SK-N-SH (cell line): ENCODE data around the gene ZFPL1. TPM values are rescaled to one million over a fixed set of nuclear protein-coding genes. Genes with fewer than 3 reads are reported as not detected.

Source experiments
- CTCF ChIA-PET: fragments of 300-600, 350-600 bp; formaldehyde crosslinking; extraction: SDS; loops from one replicate; lab custom pipeline; 2021; lab: Yijun Ruan, JAX
- POLR2A ChIA-PET: fragments of 350-600 bp; sonication (Branson Sonifier 250); formaldehyde crosslinking; extraction: SDS; loops from one replicate; lab custom pipeline; 2020; ENCODE audit warnings: antibody characterized with exemption, inconsistent platforms; lab: Yijun Ruan, JAX
- DNase-seq: peaks from one replicate; pipeline ENCODE4 v3.0.0; 2012
- H2AFZ ChIP-seq: fragments of 200-600 bp; sonication (generic); 2 replicates; pipeline ENCODE4 v1.8.1; 2016; ENCODE audit warnings: antibody characterized with exemption, mild to moderate bottlenecking, low read depth
- H3F3A ChIP-seq: fragments of 200-600 bp; sonication (generic); replicated peaks from 2 replicates; pipeline ENCODE3; 2016; ENCODE audit warnings: antibody characterized with exemption, mild to moderate bottlenecking; ENCODE audit not compliant: insufficient read depth
- H3K27ac ChIP-seq, 2 experiments: fragments of 200-500 bp in 1 of 2; fragments of 200-600 bp in 1 of 2; sonication (Bioruptor generic) in 1 of 2; sonication (generic), shearing (Covaris generic) in 1 of 2; 2 replicates each; pipeline versions ENCODE4 v1.5.1 to v1.6.1; 2014 to 2016; ENCODE audit warnings: low read depth in 2 of 2, inconsistent platforms in 1 of 2, low read length in 1 of 2, mild to moderate bottlenecking in 1 of 2, mixed read lengths in 1 of 2
- H3K27me3 ChIP-seq: fragments of 200-600 bp; sonication (generic), shearing (Covaris generic); 2 replicates; pipeline ENCODE4 v1.6.1; 2016; ENCODE audit warnings: mixed run types; ENCODE audit not compliant: insufficient read depth
- H3K36me3 ChIP-seq, 2 experiments: fragments of 200-500 bp in 1 of 2; fragments of 200-600 bp in 1 of 2; sonication (Bioruptor generic) in 1 of 2; sonication (generic) in 1 of 2; replicated peaks in 1 of 2; 2 replicates each; pipeline versions ENCODE3 to v1.5.1; 2014 to 2016; ENCODE audit warnings: low read length in 1 of 2, mild to moderate bottlenecking in 1 of 2; ENCODE audit not compliant: insufficient read depth in 2 of 2, control insufficient read depth in 1 of 2
- H3K4me1 ChIP-seq, 2 experiments: fragments of 200-500 bp in 1 of 2; fragments of 200-600 bp in 1 of 2; sonication (Bioruptor generic) in 1 of 2; sonication (generic), shearing (Covaris generic) in 1 of 2; 2 replicates each; pipeline versions ENCODE4 v1.5.1 to v1.6.1; 2014 to 2016; ENCODE audit warnings: low read depth in 1 of 2, low read length in 1 of 2, mixed run types in 1 of 2; ENCODE audit not compliant: insufficient read depth in 2 of 2, control insufficient read depth in 1 of 2
- H3K4me2 ChIP-seq: fragments of 200-600 bp; sonication (generic), shearing (Covaris generic); 2 replicates; pipeline ENCODE4 v1.6.1; 2017; ENCODE audit warnings: mixed run types
- H3K4me3 ChIP-seq, 2 experiments: fragments of 200-500 bp in 1 of 2; fragments of 200-600 bp in 1 of 2; sonication (Bioruptor generic) in 1 of 2; sonication (generic), shearing (Covaris generic) in 1 of 2; 2 replicates each; pipeline versions ENCODE4 v1.5.1 to v1.8.1; 2014 to 2016; ENCODE audit warnings: low read depth in 2 of 2, inconsistent platforms in 1 of 2, low read length in 1 of 2, mild to moderate bottlenecking in 1 of 2, mixed read lengths in 1 of 2, moderate library complexity in 1 of 2
- H3K79me2 ChIP-seq: fragments of 200-600 bp; sonication (generic); 2 replicates; pipeline ENCODE4 v1.8.1; 2017; ENCODE audit warnings: mild to moderate bottlenecking; ENCODE audit not compliant: insufficient read depth
- H3K9ac ChIP-seq: fragments of 200-600 bp; sonication (generic); 2 replicates; pipeline ENCODE4 v1.6.1; 2017; ENCODE audit warnings: mixed run types
- H3K9me2 ChIP-seq: fragments of 200-600 bp; sonication (generic); 2 replicates; pipeline ENCODE4 v1.6.1; 2017; ENCODE audit warnings: mixed run types
- H3K9me3 ChIP-seq: fragments of 200-600 bp; sonication (generic); 2 replicates; pipeline ENCODE4 v1.6.1; 2017; ENCODE audit warnings: mixed run types, mild to moderate bottlenecking, moderate library complexity
- H4K20me1 ChIP-seq: fragments of 200-600 bp; sonication (generic); 2 replicates; pipeline ENCODE4 v1.6.1; 2017; ENCODE audit warnings: mild to moderate bottlenecking, mixed run types; ENCODE audit not compliant: insufficient read depth
- EZH2phosphoT487 ChIP-seq: fragments of 200-600 bp; sonication (generic); IDR thresholded peaks from 2 replicates; pipeline ENCODE4 v1.6.1; 2017; ENCODE audit warnings: low read depth, mixed run types, mild to moderate bottlenecking, antibody characterized with exemption, moderate library complexity, borderline replicate concordance
- FOSL2 ChIP-seq: IDR thresholded peaks from 2 replicates; pipeline ENCODE4 v1.4.0; 2012; ENCODE audit warnings: low read depth, mild to moderate bottlenecking, moderate library complexity, borderline replicate concordance
- FOXJ3 ChIP-seq: sonication (generic); formaldehyde crosslinking; IDR thresholded peaks from 2 replicates; pipeline ENCODE4 v1.5.1; 2020; ENCODE audit warnings: mild to moderate bottlenecking, missing genetic modification reagents
- GABPA ChIP-seq: IDR thresholded peaks from 2 replicates; pipeline ENCODE4 v1.4.0; 2012; ENCODE audit warnings: low read depth, mild to moderate bottlenecking
- JUND ChIP-seq: IDR thresholded peaks from 2 replicates; pipeline ENCODE4 v1.4.0; 2012
- MEF2A ChIP-seq: IDR thresholded peaks from 2 replicates; pipeline ENCODE4 v1.4.0; 2012; ENCODE audit warnings: low read depth, borderline replicate concordance
- NFIC ChIP-seq: IDR thresholded peaks from 2 replicates; pipeline ENCODE4 v1.4.0; 2012; ENCODE audit warnings: borderline replicate concordance
- PBX3 ChIP-seq: IDR thresholded peaks from 2 replicates; pipeline ENCODE4; 2012
- POLR2AphosphoS5 ChIP-seq: IDR thresholded peaks from 2 replicates; pipeline ENCODE4 v1.6.1; 2012; ENCODE audit warnings: low read depth, low read length
- RAD21 ChIP-seq: IDR thresholded peaks from 2 replicates; pipeline ENCODE4 v1.6.1; 2012; ENCODE audit warnings: mild to moderate bottlenecking, low read length
- REST ChIP-seq: IDR thresholded peaks from 2 replicates; pipeline ENCODE4 v1.6.1; 2012; ENCODE audit warnings: mild to moderate bottlenecking, low read depth, low read length, moderate library complexity
- SMC3 ChIP-seq: IDR thresholded peaks from 2 replicates; pipeline ENCODE4 v1.6.1; 2012; ENCODE audit warnings: low read depth, low read length, improper control_type of control experiment
- TAF1 ChIP-seq: IDR thresholded peaks from 2 replicates; pipeline ENCODE4 v1.6.1; 2012; ENCODE audit warnings: low read depth, mild to moderate bottlenecking, low read length, moderate library complexity, borderline replicate concordance
- TEAD4 ChIP-seq: IDR thresholded peaks from 2 replicates; pipeline ENCODE4 v1.4.0; 2012; ENCODE audit warnings: mild to moderate bottlenecking, borderline replicate concordance; ENCODE audit not compliant: insufficient read depth
- USF2 ChIP-seq: fragments of 150-350 bp; IDR thresholded peaks from 2 replicates; pipeline ENCODE4 v1.6.1; 2017; ENCODE audit warnings: antibody characterized with exemption, low read length, low read depth, borderline replicate concordance
- WGBS: methylation state at CpG from one replicate; pipeline ENCODE4 v1.1.6; 2017; ENCODE audit warnings: low lambda C conversion rate; 5-methylcytosine and 5-hydroxymethylcytosine counted together
- polyA plus RNA-seq, 3 experiments: library from polyadenylated mRNA; depleted of rRNA; stranded (reverse); fragments of >200 nt; gene quantifications; 2 replicates each; pipeline ENCODE4 v1.2.3, GENCODE V29; 2012
- TF ChIP-seq, protein P1 (sequence below): IDR thresholded peaks from 2 replicates; pipeline ENCODE4 v1.4.0; 2012; ENCODE audit warnings: low read depth, borderline replicate concordance

ZFPL1 gene
- polyA plus RNA-seq, 1 of the 3 experiments (the other 2 are of a cell fraction): 75.9 TPM

- Histone ChIP-seq H4K20me1 (no peaks in the 10 kb centered on the region), H3K79me2 (peaks cover 38% of the 10 kb centered on the region), H3F3A (peaks cover 3% of the 10 kb centered on the region), H3K27ac (no peak overlapping the region), H2AFZ (no peak overlapping the region), H3K9me2 (no peaks in the 10 kb centered on the region), H3K27me3 (no peaks in the 10 kb centered on the region), H3K4me3 (no peak overlapping the region), H3K9ac (no peak overlapping the region), H3K4me1 (peaks cover 8 to 20% of the 10 kb centered on the region in 2 experiments), H3K36me3 (peaks cover 8 to 39% of the 10 kb centered on the region in 2 experiments), H3K9me3 (no peaks in the 10 kb centered on the region), H3K4me2 (no peak overlapping the region)
- no peak for DNase-seq
- TF ChIP-seq SMC3 (no peak), EZH2phosphoT487 (no peak), REST (no peak), FOXJ3 (CRISPR knock-in tag) (no peak), TAF1 (no peak), PBX3 (no peak), RAD21 (no peak), NFIC (no peak), FOSL2 (no peak), JUND (no peak), USF2 (no peak)
- CTCF ChIA-PET: interaction anchor here (0.9 kb wide), 1 partner anchor 11 kb away, joined by 3 read pairs; no protein-coding TSS in a partner anchor
- 93% methylated on average over 3 of the region's 9 CpGs for WGBS
- POLR2A ChIA-PET: interaction anchor here (1.6 kb wide), 1 partner anchor 48 kb away, joined by 4 read pairs; the partner anchor contains the start of gene SYVN1
Measured at GRCh38 chr11:65086809-65087208, 2.8 kb downstream of the ZFPL1 start.

GRCh38 chr11:65087216-65087615, 3.2 kb downstream of the ZFPL1 start:
- Histone ChIP-seq H3K36me3 (peaks cover 8 to 39% of the 10 kb centered on the region in 2 experiments), H3K27me3 (no peaks in the 10 kb centered on the region), H3K9me3 (no peaks in the 10 kb centered on the region), H3K4me2 (no peak overlapping the region), H3K9me2 (no peaks in the 10 kb centered on the region), H4K20me1 (no peaks in the 10 kb centered on the region), H3K79me2 (peaks cover 34% of the 10 kb centered on the region), H3K4me3 (no peak overlapping the region), H3K4me1 (peaks cover 8 to 20% of the 10 kb centered on the region in 2 experiments), H3K9ac (no peak overlapping the region), H3K27ac (no peak overlapping the region), H3F3A (peaks cover 7% of the 10 kb centered on the region), H2AFZ (no peak overlapping the region)
- CTCF ChIA-PET: interaction anchor here (0.9 to 1.6 kb wide), 2 partner anchors 11 to 73 kb away, joined by 3 to 5 read pairs; partner anchors contain the start of gene ARL2
- POLR2A ChIA-PET: no interaction called here
- TF ChIP-seq, protein P1, sequence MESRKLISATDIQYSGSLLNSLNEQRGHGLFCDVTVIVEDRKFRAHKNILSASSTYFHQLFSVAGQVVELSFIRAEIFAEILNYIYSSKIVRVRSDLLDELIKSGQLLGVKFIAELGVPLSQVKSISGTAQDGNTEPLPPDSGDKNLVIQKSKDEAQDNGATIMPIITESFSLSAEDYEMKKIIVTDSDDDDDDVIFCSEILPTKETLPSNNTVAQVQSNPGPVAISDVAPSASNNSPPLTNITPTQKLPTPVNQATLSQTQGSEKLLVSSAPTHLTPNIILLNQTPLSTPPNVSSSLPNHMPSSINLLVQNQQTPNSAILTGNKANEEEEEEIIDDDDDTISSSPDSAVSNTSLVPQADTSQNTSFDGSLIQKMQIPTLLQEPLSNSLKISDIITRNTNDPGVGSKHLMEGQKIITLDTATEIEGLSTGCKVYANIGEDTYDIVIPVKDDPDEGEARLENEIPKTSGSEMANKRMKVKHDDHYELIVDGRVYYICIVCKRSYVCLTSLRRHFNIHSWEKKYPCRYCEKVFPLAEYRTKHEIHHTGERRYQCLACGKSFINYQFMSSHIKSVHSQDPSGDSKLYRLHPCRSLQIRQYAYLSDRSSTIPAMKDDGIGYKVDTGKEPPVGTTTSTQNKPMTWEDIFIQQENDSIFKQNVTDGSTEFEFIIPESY: no peak
- no peak for TF ChIP-seq POLR2AphosphoS5
- no peak for TF ChIP-seq GABPA
- no peak for TF ChIP-seq MEF2A
- no peak for TF ChIP-seq TEAD4
- WGBS: 99% methylated on average over 11 of the region's 11 CpGs
- DNase-seq: no peak
